Activated T-cell treated with anti-CD3 and anti-CD28 coated beads, Interleukin-2, amount 50 U/mL, for 48 hours (primary cell): ENCODE results near the gene SLC38A11.

Experiments used
- DNase-seq, 2 experiments: peaks; one replicate each; pipeline ENCODE4 v3.0.0-alpha.2; 2020

Gene SLC38A11

GRCh38 chr2:164969909-164970690, 14.8 kb upstream of the SLC38A11 start:
- no peak for DNase-seq

- DNase-seq = no peak
Observed at GRCh38 chr2:164967781-164968228, 12.5 kb upstream of the SLC38A11 start.

- no peak for DNase-seq
Observed at GRCh38 chr2:164967361-164967760, 12.0 kb upstream of the SLC38A11 start.

- DNase-seq = no peak
Observed at GRCh38 chr2:164964700-164965099, 9.4 kb upstream of the SLC38A11 start.

GRCh38 chr2:164960159-164960558, 4.8 kb upstream of the SLC38A11 start:
- no peak for DNase-seq

GRCh38 chr2:164954186-164954585, 1.1 kb downstream of the SLC38A11 start:
- DNase-seq = no peak

GRCh38 chr2:164953279-164953678, 2.0 kb downstream of the SLC38A11 start:
- no peak for DNase-seq

GRCh38 chr2:164952057-164952702, 3.1 kb downstream of the SLC38A11 start:
- DNase-seq = no peak

- no peak for DNase-seq
Observed at GRCh38 chr2:164948540-164948939, 6.8 kb downstream of the SLC38A11 start.

GRCh38 chr2:164947281-164947680, 8.0 kb downstream of the SLC38A11 start:
- DNase-seq = no peak

GRCh38 chr2:164943289-164943688, 12.0 kb downstream of the SLC38A11 start:
- DNase-seq = no peak

- DNase-seq = no peak
Observed at GRCh38 chr2:164937864-164938401, 17.4 kb downstream of the SLC38A11 start.

GRCh38 chr2:164935118-164936101, 19.9 kb downstream of the SLC38A11 start:
- no peak for DNase-seq

- DNase-seq = no peak
Observed at GRCh38 chr2:164934401-164935117, 20.8 kb downstream of the SLC38A11 start.

GRCh38 chr2:164933671-164934189, 21.6 kb downstream of the SLC38A11 start:
- DNase-seq = no peak

- DNase-seq = no peak
Observed at GRCh38 chr2:164932377-164932776, 22.9 kb downstream of the SLC38A11 start.

GRCh38 chr2:164928101-164928673, 27.1 kb downstream of the SLC38A11 start:
- DNase-seq = no peak

- DNase-seq = no peak
Observed at GRCh38 chr2:164922134-164922533, 33.2 kb downstream of the SLC38A11 start.

GRCh38 chr2:164920430-164920829, 34.9 kb downstream of the SLC38A11 start:
- no peak for DNase-seq

- no peak for DNase-seq
Observed at GRCh38 chr2:164917296-164917903, 37.9 kb downstream of the SLC38A11 start.

- no peak for DNase-seq
Observed at GRCh38 chr2:164915566-164915965, 39.8 kb downstream of the SLC38A11 start.
